Thyroid gland (tissue), 4 donors: ENCODE results near the gene SCFD2.

Source experiments
- CTCF ChIP-seq, 6 experiments: fragments of 200-600 bp in 3 of 6; fragments of 450-650 bp in 3 of 6; sonication (generic) in 3 of 6; IDR thresholded peaks; one replicate each; pipeline ENCODE4 v1.5.1; 2016 to 2019; ENCODE audit warnings: antibody characterized with exemption in 6 of 6, mild to moderate bottlenecking in 2 of 6, inconsistent platforms in 1 of 6, moderate library complexity in 1 of 6
- POLR2A ChIP-seq, 2 donors: fragments of 450-650 bp; IDR thresholded peaks; one replicate each; pipeline ENCODE4 v1.6.1; 2017; ENCODE audit warnings: antibody characterized with exemption in 2 of 2, mild to moderate bottlenecking in 2 of 2, moderate library complexity in 1 of 2

- TF ChIP-seq CTCF (IDR thresholded peaks at IDR 0.05), result no peak
- TF ChIP-seq POLR2A (IDR thresholded peaks at IDR 0.05), result no peak
Observed at GRCh38 chr4:53121264-53121865, 244.5 kb downstream of the SCFD2 start.
